Esophagus (tissue), 2 donors: Measurements from ENCODE around the gene MCUB. TPM values are rescaled to one million over a fixed set of nuclear protein-coding genes. Genes with fewer than 3 reads are reported as not detected.
"Not testable (repeated sequence)": the region's sequence is repeated elsewhere in the genome, so short reads cannot be mapped to it uniquely, and the experiment has no call there.

Experiments used
- H3K27ac ChIP-seq, 2 donors: one replicate each; pipeline ENCODE4 v1.5.1; 2013; ENCODE audit warnings: low read depth in 2 of 2, mild to moderate bottlenecking in 2 of 2, inconsistent platforms in 1 of 2, low read length in 1 of 2, moderate library complexity in 1 of 2
- H3K27me3 ChIP-seq, 2 donors: one replicate each; pipeline ENCODE4 v1.6.1; 2013; ENCODE audit warnings: low read length in 2 of 2, control low read depth in 1 of 2, mild to moderate bottlenecking in 1 of 2; ENCODE audit not compliant: insufficient read depth in 2 of 2, control insufficient read depth in 1 of 2
- H3K36me3 ChIP-seq, 2 donors: one replicate each; pipeline ENCODE4 v1.6.1; 2013; ENCODE audit warnings: low read length in 1 of 2; ENCODE audit not compliant: control insufficient read depth in 2 of 2, insufficient read depth in 2 of 2
- H3K4me1 ChIP-seq, 2 donors: one replicate each; pipeline ENCODE4 v1.6.1; 2013; ENCODE audit warnings: low read length in 1 of 2; ENCODE audit not compliant: control insufficient read depth in 2 of 2, insufficient read depth in 2 of 2
- H3K4me3 ChIP-seq, 2 donors: one replicate each; pipeline ENCODE4 v1.5.1; 2013; ENCODE audit warnings: low read length in 2 of 2, mild to moderate bottlenecking in 2 of 2, low read depth in 1 of 2, moderate library complexity in 1 of 2
- H3K9me3 ChIP-seq, 2 donors: one replicate each; pipeline ENCODE4 v1.6.1; 2013; ENCODE audit warnings: mild to moderate bottlenecking in 2 of 2, low read depth in 1 of 2, low read length in 1 of 2, moderate library complexity in 1 of 2; ENCODE audit not compliant: control insufficient read depth in 2 of 2, insufficient read depth in 1 of 2
- WGBS, 2 donors: extraction: QIAGEN DNeasy Blood & Tissue Kit; methylation state at CpG; one replicate each; pipeline ENCODE4 v1.1.7; 2013; 5-methylcytosine and 5-hydroxymethylcytosine counted together
- polyA plus RNA-seq, 2 donors: library from polyadenylated mRNA; stranded (reverse); fragments of 200-250 nt; gene quantifications; one replicate each; pipeline ENCODE4 v1.2.3, GENCODE V29; 2013
- donor health status: healthy with polysubstance abuse.
- donor health status: Bipolar disorder and iron deficiency.

Gene MCUB
- polyA plus RNA-seq, 2 donors, result 4.3 to 9.4 TPM

DNA sequence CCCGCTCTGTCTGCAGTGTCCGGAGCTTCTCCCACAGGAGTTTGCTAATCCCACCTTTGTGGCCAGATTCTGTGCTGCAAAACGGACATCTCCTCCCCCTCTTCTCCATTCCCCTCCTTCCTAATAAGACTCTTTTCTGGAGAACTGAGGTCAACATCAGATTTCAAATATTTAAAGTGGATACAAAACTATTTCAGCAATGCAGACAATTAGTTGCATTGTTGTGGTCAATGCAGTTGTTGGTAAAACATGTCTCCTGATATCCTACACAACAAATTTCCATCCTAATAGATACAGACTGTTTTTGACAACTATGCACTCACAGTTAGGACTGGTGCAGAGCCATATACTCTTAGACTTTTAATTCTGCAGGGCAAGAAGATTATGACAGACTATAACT, 5.1 kb upstream of the MCUB start:
- H3K36me3 ChIP-seq, result no peaks in the 10 kb centered on the region
- H3K4me3 ChIP-seq, result no peak overlapping the region
- H3K4me1 ChIP-seq, result no peaks in the 10 kb centered on the region
- no peak overlapping the region for H3K27ac ChIP-seq
- WGBS, 2 donors, result 91% methylated on average over 3 of the region's 3 CpGs
- peaks cover 0 to 3% of the 10 kb centered on the region in 2 donors for H3K9me3 ChIP-seq
- no peaks in the 10 kb centered on the region for H3K27me3 ChIP-seq

DNA sequence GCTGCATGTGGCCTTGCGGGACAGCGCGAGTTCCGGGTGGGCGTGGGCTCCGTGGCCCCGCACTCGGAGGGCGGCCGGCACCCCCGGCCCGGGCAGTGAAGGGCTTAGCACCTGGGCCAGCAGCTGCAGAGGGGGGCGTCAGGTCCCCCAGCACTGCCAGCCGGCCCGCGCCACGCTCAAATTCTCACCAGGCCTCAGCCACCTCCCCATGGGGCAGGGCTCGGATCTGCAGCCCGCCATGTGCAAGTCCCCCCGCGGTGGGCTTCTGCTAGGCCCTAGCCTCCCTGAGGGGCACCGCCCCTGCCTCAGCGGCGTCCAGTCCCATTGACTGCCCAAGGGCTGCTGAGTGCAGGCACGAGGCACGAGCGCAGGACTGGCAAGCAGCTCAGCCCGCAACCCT, 2.6 kb upstream of the MCUB start:
- Histone ChIP-seq H3K4me1 (no peaks in the 10 kb centered on the region), H3K36me3 (no peaks in the 10 kb centered on the region), H3K9me3 (peaks cover 0 to 3% of the 10 kb centered on the region in 2 donors), H3K4me3 (no peak overlapping the region), H3K27me3 (no peaks in the 10 kb centered on the region), H3K27ac (no peak overlapping the region)
- WGBS, 2 donors, result 96 to 98% methylated on average over 28 of the region's 28 CpGs

DNA sequence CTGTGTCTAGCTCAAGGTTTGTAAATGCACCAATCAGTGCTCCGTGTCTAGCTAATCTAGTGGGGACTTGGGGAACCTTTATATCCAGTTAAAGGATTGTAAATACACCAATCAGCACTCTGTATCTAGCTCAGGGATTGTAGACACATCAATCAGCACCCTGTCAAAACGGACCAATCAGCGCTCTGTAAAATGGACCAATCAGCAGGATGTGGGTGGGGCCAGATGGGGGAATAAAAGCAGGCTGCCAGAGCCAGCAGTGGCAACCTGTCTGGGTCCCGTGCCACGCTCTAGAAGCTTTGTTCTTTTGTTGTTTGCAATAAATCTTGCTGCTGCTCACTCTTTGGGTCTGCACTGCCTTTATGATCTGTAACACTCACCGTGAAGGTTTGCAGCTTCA, 2.0 kb upstream of the MCUB start:
- H3K36me3 ChIP-seq, H3K9me3 ChIP-seq, H3K27me3 ChIP-seq, H3K4me3 ChIP-seq, H3K4me1 ChIP-seq, H3K27ac ChIP-seq: not testable (repeated sequence)
- WGBS, 2 donors, result 85 to 96% methylated on average over 6 of the region's 6 CpGs

DNA sequence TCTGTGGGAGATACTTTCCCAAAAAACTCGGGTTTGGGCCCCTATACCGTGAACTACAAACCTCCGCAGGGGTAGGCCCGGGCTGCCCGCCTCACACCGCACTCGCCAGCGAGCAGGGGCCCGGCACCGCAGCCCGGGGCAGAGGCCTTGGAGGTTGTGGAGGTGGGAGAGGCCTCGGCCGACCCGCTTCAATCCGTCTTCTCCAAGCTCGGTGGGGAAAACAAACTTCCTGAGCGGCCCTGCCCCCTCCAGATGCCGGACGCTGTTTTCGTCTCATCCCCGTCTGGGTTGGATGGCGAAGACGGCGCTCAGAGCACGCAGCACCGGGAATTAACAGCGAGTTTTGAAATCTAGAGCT, 442 bp upstream of the MCUB start:
- peaks cover 0 to 3% of the 10 kb centered on the region in 2 donors for H3K9me3 ChIP-seq
- peak overlapping the region; percentile 68 to 74 for H3K4me3 ChIP-seq
- no peaks in the 10 kb centered on the region for H3K36me3 ChIP-seq
- H3K27ac ChIP-seq, result peak overlapping the region; percentile 81 to 97
- H3K4me1 ChIP-seq, result no peaks in the 10 kb centered on the region
- no peaks in the 10 kb centered on the region for H3K27me3 ChIP-seq
- 2 to 3% methylated on average over 27 of the region's 27 CpGs for WGBS, 2 donors

DNA sequence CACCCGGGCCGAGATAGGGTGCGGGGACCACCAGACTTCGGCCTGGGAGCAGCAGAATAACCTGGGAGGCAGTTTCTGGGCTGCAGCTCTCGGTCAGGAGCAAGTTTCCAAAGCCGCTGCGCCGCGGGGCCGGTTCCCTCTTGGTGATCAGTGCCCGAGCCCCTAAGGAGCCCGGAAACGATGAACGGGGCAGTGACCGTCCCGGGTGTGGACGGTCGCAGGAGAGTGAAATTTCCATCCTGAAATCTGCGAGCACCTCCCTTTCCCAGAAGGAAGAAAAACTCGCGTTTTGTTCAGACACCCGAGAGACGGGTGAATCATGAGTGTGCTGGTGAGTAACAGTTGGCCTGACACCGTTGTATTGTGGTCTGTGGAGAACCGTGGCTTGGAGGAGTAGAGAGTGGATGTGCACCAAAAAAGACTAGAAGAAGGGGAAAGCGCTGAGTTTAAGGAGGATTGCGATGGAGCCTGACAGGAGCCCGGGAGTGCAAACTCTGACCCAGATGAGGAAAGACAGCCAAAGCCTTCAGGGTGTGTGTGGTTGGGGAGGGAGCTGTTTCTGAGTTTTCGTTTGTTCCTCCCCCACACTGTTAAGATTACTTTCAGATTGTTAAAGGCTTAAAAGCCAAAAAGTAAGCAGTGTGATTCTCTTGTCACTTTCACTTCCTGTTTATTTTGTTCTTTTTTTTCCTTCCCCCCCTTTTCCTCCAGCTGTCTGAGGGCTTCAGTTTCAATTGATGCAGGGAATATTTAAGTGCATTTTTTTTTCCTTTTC, 828 bp downstream of the MCUB start:
- H3K36me3 ChIP-seq, result no peaks in the 10 kb centered on the region
- H3K27me3 ChIP-seq, result no peaks in the 10 kb centered on the region
- whole genome bisulfite sequencing, 2 donors, result 0 to 1% methylated on average over 26 to 29 of the region's 29 CpGs

DNA sequence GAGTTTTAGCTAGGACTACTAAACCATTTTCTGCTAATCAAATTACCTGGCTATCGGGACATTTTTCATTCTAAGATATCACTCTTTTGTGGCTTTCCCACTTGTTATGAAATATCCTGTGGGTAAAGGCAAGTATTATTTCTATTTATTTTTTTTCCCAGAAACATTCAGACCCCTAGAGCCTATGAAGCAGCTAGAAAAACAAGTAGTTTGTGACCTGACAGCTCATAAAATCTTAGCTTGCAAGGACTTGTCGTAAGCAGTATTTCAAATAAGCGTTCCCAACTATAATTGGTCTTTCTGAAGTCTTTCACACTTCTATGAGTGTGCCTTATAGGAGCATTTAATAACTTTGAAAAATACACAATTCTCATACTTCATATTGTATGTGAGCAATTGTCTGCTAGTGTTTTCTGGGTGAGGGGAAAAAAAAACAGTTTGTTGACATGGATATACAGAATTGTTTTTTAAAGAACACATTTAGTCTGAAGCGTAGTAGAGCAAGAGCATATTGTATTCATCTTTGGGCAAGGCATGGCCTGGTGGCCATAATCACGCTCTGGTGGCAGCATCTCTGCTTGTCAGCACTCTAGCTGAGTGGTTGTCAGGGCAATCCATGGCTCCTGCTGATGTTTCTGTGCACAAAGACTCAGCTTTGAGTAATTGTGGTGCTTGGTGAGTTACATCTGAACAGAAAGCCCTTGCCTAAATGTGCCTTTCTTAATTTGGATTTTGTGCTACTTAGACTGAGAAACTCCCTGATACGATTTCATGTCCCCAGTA, 2.6 kb downstream of the MCUB start:
- H3K4me1 ChIP-seq, result no peaks in the 10 kb centered on the region
- H3K27ac ChIP-seq, result no peak overlapping the region
- H3K9me3 ChIP-seq, result no peaks in the 10 kb centered on the region
- H3K36me3 ChIP-seq, result no peaks in the 10 kb centered on the region
- no peak overlapping the region for H3K4me3 ChIP-seq
- 89 to 91% methylated on average over 6 of the region's 6 CpGs for WGBS, 2 donors
- H3K27me3 ChIP-seq, result no peaks in the 10 kb centered on the region

More for the DNA sequence above, 828 bp downstream of the MCUB start:
- Histone ChIP-seq H3K4me3 (peak overlapping the region; percentile 68 to 74), H3K4me1 (no peaks in the 10 kb centered on the region), H3K27ac (peak overlapping the region; percentile 93 to 97), H3K9me3 (peaks cover 0 to 3% of the 10 kb centered on the region in 2 donors)

DNA sequence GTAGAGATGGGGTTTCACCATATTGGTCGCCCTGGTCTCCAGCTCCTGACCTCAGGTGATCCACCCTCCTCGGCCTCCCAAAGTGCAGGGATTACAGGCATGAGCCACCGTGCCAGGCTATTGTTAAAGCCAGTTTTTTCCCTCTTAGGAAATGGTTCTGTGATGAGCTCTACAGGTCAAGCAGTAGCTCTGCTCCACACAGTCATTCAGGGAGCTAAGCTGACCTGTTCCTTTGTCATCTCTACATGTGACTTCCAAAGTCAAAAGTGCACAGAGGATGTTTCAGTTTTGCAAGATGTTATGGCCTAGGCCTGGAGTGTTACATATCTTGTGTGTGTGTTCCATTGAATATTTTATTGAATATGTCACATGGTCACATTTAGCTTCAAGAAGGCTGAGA, 11.4 kb downstream of the MCUB start:
- Histone ChIP-seq H3K27me3 (no peaks in the 10 kb centered on the region), H3K9me3 (no peaks in the 10 kb centered on the region), H3K4me3 (no peak overlapping the region), H3K36me3 (no peaks in the 10 kb centered on the region), H3K4me1 (no peaks in the 10 kb centered on the region), H3K27ac (no peak overlapping the region)
- 79 to 95% methylated on average over 3 of the region's 3 CpGs for WGBS, 2 donors

DNA sequence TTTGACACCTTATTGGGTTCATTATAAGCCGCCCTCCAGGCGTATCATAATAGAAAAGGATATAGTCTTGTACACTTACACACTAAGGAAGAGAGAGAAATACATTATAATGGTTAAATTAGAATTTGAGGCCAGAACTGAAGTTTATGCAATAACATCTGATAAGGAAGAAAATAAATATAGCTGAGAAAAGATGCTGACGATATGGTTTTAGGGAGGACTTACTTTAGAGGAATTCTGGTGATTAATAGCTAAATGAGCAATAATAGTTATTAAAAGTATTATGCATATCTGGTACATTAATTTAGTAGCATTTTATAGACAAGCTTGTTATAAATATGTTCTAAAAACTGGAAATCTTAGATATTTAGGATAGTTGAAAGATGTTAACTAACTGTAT, 12.1 kb downstream of the MCUB start:
- Histone ChIP-seq H3K36me3 (no peaks in the 10 kb centered on the region), H3K4me1 (no peaks in the 10 kb centered on the region), H3K9me3 (no peaks in the 10 kb centered on the region), H3K27me3 (no peaks in the 10 kb centered on the region), H3K27ac (no peak overlapping the region), H3K4me3 (no peak overlapping the region)
- 94 to 96% methylated on average over 3 of the region's 3 CpGs for WGBS, 2 donors

DNA sequence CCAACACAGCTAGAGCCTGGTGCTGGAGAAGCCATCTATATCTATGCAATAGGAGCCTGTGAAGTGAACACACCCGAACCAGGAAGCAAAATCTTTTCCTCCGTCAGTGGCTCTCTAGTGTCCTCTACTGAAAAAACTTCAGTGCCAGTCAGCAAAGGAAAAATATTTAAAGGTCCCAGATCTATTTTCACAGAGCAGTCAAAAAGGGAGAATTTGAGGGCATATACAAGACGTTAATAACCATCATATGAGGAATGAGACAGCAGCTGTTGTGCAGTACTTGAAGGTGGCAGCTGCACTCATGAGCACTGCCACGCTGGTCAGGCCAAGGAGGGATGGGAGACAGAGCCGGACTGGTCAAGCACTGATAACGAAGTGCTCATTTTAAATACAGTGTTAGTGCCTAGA, 14.4 kb downstream of the MCUB start:
- 63 to 69% methylated on average over 6 of the region's 6 CpGs for WGBS, 2 donors
- Histone ChIP-seq H3K27me3 (no peaks in the 10 kb centered on the region), H3K36me3 (no peaks in the 10 kb centered on the region), H3K4me3 (no peak overlapping the region), H3K27ac (no peak overlapping the region), H3K9me3 (no peaks in the 10 kb centered on the region), H3K4me1 (no peaks in the 10 kb centered on the region)
